ENCODE measurements around the gene HPCAL1.

DNA sequence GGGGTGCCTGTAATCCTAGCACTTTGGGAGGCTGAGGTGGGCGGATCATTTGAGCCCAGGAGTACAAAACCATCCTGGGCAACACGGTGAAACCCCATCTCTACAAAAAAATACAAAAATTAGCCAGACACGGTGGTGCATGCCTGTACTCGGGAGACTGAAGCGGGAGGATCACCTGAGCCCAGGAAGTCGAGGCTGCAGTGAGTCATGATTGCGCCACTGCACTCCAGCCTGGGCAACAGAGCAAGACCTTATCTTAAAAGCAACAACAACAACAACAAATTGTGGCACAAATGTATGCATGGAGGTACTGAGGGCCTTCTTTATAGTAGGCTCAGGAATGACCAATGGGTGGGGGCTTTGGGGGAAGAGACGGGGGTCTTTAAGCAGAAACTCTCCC lies 38.5 kb downstream of the HPCAL1 start:
- TF ChIP-seq EP300 (IDR thresholded peaks at IDR 0.05; ENCODE audit: borderline replicate concordance in 1 of 2, control insufficient read depth in 1 of 2, low read depth in 2 of 2, low read length in 2 of 2) (no peak), KAT2A (conservative IDR thresholded peaks at IDR 0.05; ENCODE audit: control insufficient read depth, low read depth, low read length) (no peak), BHLHE40 (IDR thresholded peaks at IDR 0.05; ENCODE audit: borderline replicate concordance in 1 of 2, low read depth in 2 of 2, low read length in 1 of 2) (no peak), CHD2 (IDR thresholded peaks at IDR 0.05; ENCODE audit: borderline replicate concordance, low read depth, low read length) (no peak), POLR2A (IDR thresholded peaks at IDR 0.05; ENCODE audit: low read depth, low read length) (no peak), ZZZ3 (IDR thresholded peaks at IDR 0.05; ENCODE audit: control insufficient read depth, insufficient read length, low read depth) (no peak), RFX5 (IDR thresholded peaks at IDR 0.05; ENCODE audit: low read depth, low read length) (no peak), CBX5 (IDR thresholded peaks at IDR 0.05; ENCODE audit: low read depth) (no peak), POLR2AphosphoS5 (IDR thresholded peaks at IDR 0.05; ENCODE audit: low read length) (no peak), BACH1 (IDR thresholded peaks at IDR 0.05; ENCODE audit: borderline replicate concordance) (no peak)
- TF ChIP-seq, protein P1, sequence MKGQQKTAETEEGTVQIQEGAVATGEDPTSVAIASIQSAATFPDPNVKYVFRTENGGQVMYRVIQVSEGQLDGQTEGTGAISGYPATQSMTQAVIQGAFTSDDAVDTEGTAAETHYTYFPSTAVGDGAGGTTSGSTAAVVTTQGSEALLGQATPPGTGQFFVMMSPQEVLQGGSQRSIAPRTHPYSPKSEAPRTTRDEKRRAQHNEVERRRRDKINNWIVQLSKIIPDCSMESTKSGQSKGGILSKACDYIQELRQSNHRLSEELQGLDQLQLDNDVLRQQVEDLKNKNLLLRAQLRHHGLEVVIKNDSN (IDR thresholded peaks at IDR 0.05; ENCODE audit: borderline replicate concordance, extremely low read length, insufficient read depth, low read depth, low read length): no peak
- TF ChIP-seq, protein P2, sequence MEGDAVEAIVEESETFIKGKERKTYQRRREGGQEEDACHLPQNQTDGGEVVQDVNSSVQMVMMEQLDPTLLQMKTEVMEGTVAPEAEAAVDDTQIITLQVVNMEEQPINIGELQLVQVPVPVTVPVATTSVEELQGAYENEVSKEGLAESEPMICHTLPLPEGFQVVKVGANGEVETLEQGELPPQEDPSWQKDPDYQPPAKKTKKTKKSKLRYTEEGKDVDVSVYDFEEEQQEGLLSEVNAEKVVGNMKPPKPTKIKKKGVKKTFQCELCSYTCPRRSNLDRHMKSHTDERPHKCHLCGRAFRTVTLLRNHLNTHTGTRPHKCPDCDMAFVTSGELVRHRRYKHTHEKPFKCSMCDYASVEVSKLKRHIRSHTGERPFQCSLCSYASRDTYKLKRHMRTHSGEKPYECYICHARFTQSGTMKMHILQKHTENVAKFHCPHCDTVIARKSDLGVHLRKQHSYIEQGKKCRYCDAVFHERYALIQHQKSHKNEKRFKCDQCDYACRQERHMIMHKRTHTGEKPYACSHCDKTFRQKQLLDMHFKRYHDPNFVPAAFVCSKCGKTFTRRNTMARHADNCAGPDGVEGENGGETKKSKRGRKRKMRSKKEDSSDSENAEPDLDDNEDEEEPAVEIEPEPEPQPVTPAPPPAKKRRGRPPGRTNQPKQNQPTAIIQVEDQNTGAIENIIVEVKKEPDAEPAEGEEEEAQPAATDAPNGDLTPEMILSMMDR (IDR thresholded peaks at IDR 0.05 in 2 of 3, conservative IDR thresholded peaks at IDR 0.05 in 1 of 3; ENCODE audit: control insufficient read depth in 2 of 3, extremely low read depth in 1 of 3, insufficient read depth in 1 of 3, low read depth in 3 of 3, low read length in 3 of 3): no peak
- TF ChIP-seq, protein P3, sequence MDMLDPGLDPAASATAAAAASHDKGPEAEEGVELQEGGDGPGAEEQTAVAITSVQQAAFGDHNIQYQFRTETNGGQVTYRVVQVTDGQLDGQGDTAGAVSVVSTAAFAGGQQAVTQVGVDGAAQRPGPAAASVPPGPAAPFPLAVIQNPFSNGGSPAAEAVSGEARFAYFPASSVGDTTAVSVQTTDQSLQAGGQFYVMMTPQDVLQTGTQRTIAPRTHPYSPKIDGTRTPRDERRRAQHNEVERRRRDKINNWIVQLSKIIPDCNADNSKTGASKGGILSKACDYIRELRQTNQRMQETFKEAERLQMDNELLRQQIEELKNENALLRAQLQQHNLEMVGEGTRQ (IDR thresholded peaks at IDR 0.05; ENCODE audit: borderline replicate concordance, low read depth, low read length): no peak
- TF ChIP-seq, protein P4, sequence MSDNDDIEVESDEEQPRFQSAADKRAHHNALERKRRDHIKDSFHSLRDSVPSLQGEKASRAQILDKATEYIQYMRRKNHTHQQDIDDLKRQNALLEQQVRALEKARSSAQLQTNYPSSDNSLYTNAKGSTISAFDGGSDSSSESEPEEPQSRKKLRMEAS (IDR thresholded peaks at IDR 0.05; ENCODE audit: low read depth, low read length): no peak
